ENCODE results near the gene SNTA1. TPM values are rescaled to one million over a fixed set of nuclear protein-coding genes. Genes with fewer than 3 reads are reported as not detected.
"Not testable (repeated sequence)": the region's sequence is repeated elsewhere in the genome, so short reads cannot be mapped to it uniquely, and the experiment has no call there.

Gene SNTA1
- total RNA-seq, 1 experiment from 2014 or later = 7.6 TPM

- ChIA-PET POLR2A (ENCODE audit: unreplicated experiment) (interaction anchor here (0.7 kb wide), 1 partner anchor 295 kb away, joined by 8 read pairs; no protein-coding TSS in a partner anchor), CTCF (no interaction called here)
- no peak for DNase-seq
- Histone ChIP-seq H3K4me2 (no peak overlapping the region), H3F3A (ENCODE audit: insufficient read depth, low read depth) (no peaks in the 10 kb centered on the region), H4K20me1 (ENCODE audit: insufficient read depth) (no peaks in the 10 kb centered on the region), H3K9me3 (ENCODE audit: insufficient read depth, low read depth) (no peaks in the 10 kb centered on the region), H3K36me3 (ENCODE audit: low read depth) (no peaks in the 10 kb centered on the region), H3K4me3 (no peak overlapping the region), H2AFZ (no peak overlapping the region), H3K79me2 (ENCODE audit: low read depth) (no peaks in the 10 kb centered on the region), H3K9me2 (ENCODE audit: insufficient read depth) (no peaks in the 10 kb centered on the region), H3K4me1 (replicated peaks; ENCODE audit: insufficient read depth) (peaks cover 2% of the 10 kb centered on the region; the same call in 1 of the 2 replicates), H3K27me3 (ENCODE audit: insufficient read depth, low read depth) (no peaks in the 10 kb centered on the region), H3K27ac (no peak overlapping the region)
- no peak for TF ChIP-seq CTCF (conservative IDR thresholded peaks at IDR 0.05)
- TF ChIP-seq EZH2 (IDR thresholded peaks at IDR 0.05; ENCODE audit: low read depth) = no peak
- intact Hi-C loops (cut with micrococcal nuclease; ENCODE audit: unreplicated experiment) = no loop called here
- BruUV-seq (replicated peaks) = no TSS peak
Measured at GRCh38 chr20:33465481-33466302, 22.1 kb upstream of the SNTA1 start.

GRCh38 chr20:33464759-33465158, 21.2 kb upstream of the SNTA1 start:
- H3K9me3 ChIP-seq (ENCODE audit: insufficient read depth, low read depth); H2AFZ ChIP-seq; H3K4me3 ChIP-seq; POLR2A ChIA-PET (ENCODE audit: unreplicated experiment); DNase-seq; CTCF ChIA-PET; BruUV-seq (replicated peaks); H3K27me3 ChIP-seq (ENCODE audit: insufficient read depth, low read depth); H4K20me1 ChIP-seq (ENCODE audit: insufficient read depth); H3K9me2 ChIP-seq (ENCODE audit: insufficient read depth); H3K27ac ChIP-seq; H3K4me1 ChIP-seq (replicated peaks; ENCODE audit: insufficient read depth); H3K79me2 ChIP-seq (ENCODE audit: low read depth); H3K36me3 ChIP-seq (ENCODE audit: low read depth); H3F3A ChIP-seq (ENCODE audit: insufficient read depth, low read depth); H3K4me2 ChIP-seq; intact Hi-C loops (cut with micrococcal nuclease; ENCODE audit: unreplicated experiment): not testable (repeated sequence)

GRCh38 chr20:33463332-33464101, 20.0 kb upstream of the SNTA1 start:
- Histone ChIP-seq H3K4me3 (no peak overlapping the region), H3K9me3 (ENCODE audit: insufficient read depth, low read depth) (no peaks in the 10 kb centered on the region), H3K79me2 (ENCODE audit: low read depth) (no peaks in the 10 kb centered on the region), H3K4me2 (no peak overlapping the region), H4K20me1 (ENCODE audit: insufficient read depth) (no peaks in the 10 kb centered on the region), H3K9me2 (ENCODE audit: insufficient read depth) (no peaks in the 10 kb centered on the region), H3F3A (ENCODE audit: insufficient read depth, low read depth) (no peaks in the 10 kb centered on the region), H2AFZ (no peak overlapping the region), H3K36me3 (ENCODE audit: low read depth) (no peaks in the 10 kb centered on the region), H3K4me1 (replicated peaks; ENCODE audit: insufficient read depth) (peaks cover 6% of the 10 kb centered on the region; the same call in 1 of the 2 replicates), H3K27ac (no peak overlapping the region), H3K27me3 (ENCODE audit: insufficient read depth, low read depth) (no peaks in the 10 kb centered on the region)
- TF ChIP-seq EZH2 (IDR thresholded peaks at IDR 0.05; ENCODE audit: low read depth) (no peak), CTCF (conservative IDR thresholded peaks at IDR 0.05) (no peak)
- CTCF ChIA-PET = no interaction called here
- POLR2A ChIA-PET (ENCODE audit: unreplicated experiment) = no interaction called here
- DNase-seq = no peak
- intact Hi-C loops (cut with micrococcal nuclease; ENCODE audit: unreplicated experiment) = no loop called here
- no TSS peak for BruUV-seq (replicated peaks)

Measured in PC-9 (cell line).